Nucleus accumbens (tissue), 56 donors: ENCODE results near the gene YWHAQ.
"Not testable (repeated sequence)": the region's sequence is repeated elsewhere in the genome, so short reads cannot be mapped to it uniquely, and the experiment has no call there.

ENCODE experiments used
- DNase-seq, 56 donors: peaks; one replicate each; lab custom pipeline; 2025; lab: John Stamatoyannopoulos, UW

Gene YWHAQ

DNA sequence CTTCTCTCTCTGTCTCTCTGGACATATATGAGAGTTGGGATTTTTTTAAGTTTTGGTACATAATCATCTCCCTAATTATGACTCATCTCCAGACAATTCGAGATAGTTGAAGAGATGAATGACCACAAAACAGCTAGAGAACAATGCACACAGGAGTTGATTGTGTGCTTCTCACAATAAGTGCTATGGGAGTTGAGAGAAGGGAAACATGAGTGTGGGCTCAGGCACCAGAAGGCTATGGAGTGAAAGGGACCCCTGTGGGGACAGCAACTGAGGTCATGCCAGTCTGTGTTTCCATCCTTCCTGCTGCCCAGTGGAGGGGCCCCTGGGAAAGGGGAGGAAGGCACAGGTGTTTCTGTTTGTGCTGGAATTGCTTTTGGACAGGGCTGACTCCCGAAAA, 6.5 kb upstream of the YWHAQ start:
- peak in 41 of 56 donors; percentile 15 to 79 (median 63) for DNase-seq

DNA sequence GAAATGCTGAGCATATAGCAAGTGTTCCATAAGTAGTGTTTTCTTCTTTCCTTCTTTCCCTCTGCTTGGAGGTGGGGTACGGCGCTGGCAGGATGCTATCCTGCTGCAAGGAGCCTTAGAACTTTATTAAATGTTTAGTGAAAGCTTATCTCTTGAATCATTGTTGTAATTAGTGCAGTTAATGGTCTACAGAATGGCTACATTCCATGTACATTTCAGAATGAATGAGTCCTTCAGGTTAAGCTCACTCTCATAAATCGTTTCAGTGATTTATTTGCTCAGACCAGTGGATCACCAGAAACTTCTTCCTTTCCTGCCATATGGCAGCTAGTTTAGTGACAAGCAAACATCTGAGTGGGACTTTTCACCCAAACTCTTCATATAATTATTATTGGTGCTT, 3.3 kb upstream of the YWHAQ start:
- DNase-seq: no peak

DNA sequence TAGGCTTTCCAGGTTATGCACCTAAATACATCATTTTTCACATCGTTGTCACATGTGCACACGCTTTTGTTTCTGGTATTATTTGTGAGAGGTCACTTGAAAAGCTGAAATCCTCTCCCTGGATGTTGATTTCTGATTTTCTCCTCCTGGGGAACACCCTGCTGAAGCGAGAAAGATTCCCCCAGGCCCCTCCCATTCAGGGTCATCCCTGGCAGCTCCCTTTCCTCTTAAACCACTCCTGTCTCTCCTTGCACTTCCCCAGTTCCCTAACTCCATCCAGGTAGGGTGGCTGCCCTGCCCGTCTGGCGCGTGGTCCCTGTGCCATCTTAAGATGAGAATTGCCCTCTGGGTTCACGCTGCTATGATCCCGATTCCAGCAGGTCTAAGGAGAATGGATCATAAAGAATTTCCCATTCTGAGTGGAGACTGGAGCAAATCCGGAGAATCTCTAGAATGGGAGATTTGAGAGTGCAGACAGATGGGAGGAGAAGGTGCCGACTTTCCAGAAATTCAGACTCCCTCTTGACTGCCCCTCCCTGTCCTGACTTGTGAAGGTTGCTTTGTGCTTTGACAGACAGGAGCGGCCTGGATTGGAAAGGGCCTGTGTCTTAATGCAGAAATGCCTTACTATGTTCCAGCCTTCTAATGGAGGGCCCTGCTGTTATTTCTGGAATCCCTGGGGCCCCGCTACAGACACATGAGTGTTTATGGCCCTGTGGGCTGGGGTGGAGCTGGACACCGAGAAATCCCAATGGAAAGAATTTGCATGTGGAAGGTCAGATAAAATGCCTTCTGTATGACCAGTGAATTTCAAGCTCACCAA, 1.3 kb upstream of the YWHAQ start:
- no peak for DNase-seq

DNA sequence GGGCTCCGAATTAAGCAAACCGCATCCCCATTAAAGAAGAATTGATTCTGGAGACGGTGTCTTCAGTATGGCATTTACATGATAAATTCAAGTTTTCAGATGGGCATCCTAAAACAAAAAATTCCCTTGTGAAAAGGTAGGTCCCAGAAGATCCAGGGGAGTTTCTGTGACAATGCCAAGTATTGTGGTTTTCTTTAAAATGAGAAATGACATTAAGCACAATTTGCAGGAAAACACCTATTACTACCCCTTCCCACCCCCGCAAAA, 689 bp upstream of the YWHAQ start:
- no peak for DNase-seq

DNA sequence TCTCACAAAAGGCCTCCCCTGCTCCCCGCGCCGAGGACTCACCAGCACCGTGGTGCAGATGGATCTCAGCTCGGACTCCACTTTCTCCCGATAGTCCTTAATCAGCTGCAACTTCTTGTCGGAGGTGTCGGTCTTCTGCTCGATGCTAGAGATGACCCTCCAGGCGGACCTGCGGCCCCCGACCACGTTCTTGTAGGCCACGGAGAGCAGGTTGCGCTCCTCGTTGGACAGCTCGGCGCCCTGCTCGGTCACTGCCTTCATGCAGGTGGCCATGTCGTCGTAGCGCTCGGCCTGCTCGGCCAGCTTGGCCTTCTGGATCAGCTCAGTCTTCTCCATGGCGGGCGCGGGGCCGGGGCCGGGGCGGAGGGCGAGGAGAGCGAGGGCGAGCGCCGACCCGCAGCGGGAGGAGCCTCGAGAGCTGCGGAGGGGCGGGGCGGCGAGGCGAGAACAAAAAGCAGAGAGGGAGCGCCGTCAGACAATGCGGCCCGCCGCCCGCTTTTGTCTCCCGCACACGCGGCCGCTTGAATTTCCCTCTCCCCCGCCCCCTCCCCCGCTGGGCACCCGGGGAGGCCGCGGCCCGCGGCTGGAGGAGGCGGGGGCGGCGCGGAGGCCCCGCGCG, 571 bp downstream of the YWHAQ start:
- peak in 47 of 56 donors; percentile 25 to 85 (median 71) for DNase-seq

DNA sequence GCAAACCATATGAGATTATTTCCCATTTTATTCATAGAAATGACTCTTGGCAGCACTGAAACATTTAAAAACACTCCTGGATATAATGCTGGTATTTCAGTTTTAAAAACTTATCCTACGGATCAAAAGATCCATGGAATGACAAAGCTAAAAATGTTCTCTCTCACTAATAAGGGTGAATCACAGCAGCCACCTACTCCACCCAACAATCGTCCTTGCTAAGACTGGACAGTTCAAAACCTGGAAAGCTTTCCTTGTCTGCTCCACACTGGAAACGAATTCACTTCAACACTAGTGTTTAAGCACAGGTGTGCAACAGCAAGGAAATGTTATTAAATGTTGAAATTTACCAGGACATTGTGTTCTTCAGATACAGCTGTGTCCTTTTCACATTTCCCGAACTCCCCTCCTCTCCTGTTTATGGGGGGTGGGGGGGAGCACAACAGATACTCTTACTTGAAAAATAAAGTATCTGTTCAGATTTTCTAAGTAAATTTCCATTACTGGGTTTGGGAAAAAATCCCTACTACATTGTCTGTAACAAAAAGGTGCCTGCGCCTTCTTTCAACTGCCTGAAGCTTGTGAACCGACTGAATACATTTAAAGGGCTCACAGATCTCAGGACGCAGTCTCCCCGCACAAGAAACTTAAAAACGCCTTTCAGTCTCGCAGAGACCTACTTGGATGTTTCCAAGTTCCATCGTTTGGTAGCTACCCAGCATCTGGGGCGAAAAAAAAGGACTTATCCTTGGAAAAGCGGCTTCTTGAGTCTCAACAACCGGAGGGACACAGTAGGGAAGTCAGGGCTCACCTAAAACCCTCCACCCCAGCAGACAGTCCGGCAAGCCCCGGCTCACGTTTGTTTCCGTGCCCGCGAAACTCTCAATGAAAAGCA, 1.3 kb downstream of the YWHAQ start:
- no peak for DNase-seq

DNA sequence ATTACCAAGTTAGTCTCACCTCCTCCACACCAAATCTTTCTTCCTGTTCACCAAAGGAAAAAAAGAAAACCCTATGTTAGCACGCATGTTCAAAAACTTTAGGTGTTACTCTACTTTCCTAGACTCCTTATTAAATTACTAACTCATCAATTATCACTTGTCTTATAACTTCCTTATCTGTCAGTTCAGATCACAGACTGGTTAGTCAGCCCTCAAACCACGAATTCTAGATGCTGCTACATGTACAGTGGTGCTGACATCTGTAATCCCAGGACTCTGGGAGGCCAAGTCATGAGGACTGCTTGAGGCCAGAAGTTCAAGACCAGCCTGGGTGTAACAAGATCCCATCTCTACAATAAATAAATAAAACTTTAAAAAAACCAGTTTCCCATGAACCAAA, 3.5 kb downstream of the YWHAQ start:
- no peak for DNase-seq

DNA sequence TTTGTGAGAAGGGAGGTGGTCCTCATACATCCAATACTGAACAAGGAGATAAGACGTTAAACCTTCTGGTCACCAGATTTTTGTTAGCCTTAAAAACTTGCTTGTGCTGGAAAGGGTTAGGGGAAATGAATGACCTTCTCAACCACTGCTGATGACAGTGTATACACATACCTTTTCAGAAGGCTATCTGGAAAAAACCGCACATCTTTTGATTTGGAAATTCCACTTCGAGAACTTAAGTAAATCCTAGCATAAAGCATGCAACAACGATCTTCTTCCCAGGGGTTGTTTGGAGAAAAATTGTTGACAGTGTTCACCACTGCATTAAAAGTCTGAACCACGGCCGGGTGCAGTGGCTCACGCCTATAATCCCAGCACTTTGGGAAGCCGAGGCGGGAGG, 7.6 kb downstream of the YWHAQ start:
- no peak for DNase-seq

DNA sequence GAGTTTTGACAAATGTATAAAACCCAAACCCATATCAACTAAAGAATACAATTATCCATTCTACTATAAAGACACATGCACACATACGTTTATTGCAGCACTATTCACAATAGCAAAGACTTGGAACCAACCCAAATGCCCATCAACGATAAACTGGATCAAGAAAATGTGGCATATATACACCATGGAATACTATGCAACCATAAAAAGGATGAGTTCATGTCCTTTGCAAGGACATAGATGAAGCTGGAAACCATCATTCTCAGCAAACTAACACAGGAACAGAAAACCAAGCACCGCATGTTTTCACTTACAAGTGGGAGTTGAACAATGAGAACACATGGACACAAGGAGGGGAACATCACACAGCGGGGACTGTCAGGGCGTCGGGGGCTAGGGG, 9.1 kb downstream of the YWHAQ start:
- not testable (repeated sequence) for DNase-seq

DNA sequence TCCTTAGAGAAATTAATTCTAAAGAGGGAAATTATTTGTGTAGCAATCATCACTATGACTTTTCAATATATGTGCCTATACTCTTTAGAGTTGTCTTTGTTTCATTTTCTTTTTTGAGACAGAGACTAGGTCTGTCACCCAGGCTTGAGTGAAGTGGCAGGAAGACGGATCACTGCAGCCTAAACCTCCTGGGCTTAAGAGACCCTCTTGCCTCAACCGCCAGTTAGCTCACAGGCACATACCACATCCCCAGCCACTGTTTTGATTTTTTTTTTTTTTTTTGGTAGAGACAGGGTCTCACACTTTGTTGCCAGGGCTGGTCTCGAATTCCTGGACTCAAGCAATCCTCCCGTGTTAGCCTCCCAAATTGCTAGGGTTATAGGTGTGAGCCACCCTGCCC, 12.4 kb downstream of the YWHAQ start:
- DNase-seq: no peak

DNA sequence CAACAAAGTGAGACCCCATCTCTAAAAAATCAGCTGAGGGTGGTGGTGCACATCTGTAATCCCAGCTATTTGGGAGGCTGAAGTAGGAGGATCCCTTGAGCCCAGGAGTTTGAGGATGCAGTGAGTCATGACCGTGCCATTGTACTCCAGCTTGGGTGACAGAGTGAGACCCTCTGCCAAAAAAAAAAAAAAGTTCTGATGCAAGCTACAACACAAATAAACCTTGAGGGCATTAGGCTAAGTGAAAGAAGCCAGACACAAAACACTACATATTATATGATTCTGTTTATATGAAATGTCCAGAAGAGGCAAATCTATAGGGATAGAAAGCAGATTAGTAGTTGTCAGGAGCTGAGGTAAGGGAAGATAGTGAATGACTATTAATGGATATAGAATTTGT, 13.0 kb downstream of the YWHAQ start:
- no peak for DNase-seq

DNA sequence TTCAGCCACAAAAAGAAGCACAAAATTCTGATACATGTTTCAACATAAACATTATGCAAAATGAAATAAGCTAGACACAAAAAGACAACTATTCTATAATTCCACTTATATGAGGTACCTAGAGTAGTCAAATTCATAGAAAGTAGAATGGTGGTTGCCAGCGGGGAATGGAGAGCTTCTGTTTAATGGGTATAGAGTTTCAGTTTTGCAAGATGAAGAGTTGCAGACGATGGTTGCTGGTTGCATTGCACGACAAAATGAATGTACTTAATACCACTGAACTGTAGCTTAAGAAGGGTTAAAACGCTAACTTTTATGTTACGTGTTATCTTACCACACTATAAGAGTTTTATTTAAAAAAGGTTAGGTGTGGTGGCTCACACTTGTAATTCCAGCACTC, 13.5 kb downstream of the YWHAQ start:
- DNase-seq: no peak

DNA sequence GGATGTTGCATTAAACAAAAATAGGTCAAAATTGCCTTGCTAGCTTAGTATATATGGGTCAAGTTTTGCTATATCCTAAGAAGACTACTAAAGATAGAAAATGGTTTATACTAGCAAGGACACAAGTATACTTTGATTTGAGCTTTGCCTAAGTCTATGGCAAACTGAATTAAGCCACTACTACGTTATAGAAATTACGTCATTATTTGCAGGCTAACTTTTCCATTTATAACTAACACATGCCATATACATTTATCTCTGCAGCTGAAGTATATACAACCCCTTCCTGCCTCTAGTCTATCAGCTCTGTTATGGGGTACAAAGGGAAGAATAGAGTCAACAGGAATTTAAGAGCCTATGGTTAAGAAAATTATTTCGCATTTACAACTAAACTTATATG, 16.2 kb downstream of the YWHAQ start:
- DNase-seq: no peak

DNA sequence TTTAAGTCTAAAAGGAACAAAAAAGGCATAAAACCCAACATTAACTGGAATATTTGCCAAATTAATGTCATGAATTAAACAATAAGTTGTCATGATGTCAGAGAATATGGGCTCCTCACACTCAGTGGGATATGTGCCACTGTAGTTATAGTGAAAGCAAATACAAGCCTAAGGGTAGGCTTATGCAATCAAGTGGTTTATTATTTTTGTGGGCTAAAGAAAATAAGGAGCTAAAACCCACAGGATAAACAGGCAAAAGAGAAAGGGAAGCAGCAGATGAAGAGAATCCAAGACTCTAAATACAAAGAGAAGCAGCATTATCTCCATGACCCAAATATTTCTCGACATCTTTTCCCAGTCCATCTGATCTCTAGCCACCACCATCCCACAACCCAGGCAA, 17.5 kb downstream of the YWHAQ start:
- no peak for DNase-seq

DNA sequence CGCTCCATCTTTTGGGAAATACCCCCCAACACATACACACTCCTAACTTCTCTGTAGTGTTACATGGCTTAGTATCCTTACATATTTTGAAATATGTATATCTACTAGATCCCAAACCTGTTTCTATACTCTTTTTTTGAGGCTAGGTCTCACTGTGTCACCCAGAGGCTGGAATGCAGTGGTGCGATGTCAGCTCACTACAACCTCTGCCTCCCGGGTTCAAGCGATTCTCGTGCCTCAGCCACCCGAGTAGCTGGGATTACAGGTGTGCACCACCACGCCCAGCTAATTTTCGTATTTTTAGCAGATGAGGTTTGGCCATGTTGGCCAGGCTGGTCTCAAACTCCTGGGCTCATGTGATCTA, 19.3 kb downstream of the YWHAQ start:
- DNase-seq: not testable (repeated sequence)

DNA sequence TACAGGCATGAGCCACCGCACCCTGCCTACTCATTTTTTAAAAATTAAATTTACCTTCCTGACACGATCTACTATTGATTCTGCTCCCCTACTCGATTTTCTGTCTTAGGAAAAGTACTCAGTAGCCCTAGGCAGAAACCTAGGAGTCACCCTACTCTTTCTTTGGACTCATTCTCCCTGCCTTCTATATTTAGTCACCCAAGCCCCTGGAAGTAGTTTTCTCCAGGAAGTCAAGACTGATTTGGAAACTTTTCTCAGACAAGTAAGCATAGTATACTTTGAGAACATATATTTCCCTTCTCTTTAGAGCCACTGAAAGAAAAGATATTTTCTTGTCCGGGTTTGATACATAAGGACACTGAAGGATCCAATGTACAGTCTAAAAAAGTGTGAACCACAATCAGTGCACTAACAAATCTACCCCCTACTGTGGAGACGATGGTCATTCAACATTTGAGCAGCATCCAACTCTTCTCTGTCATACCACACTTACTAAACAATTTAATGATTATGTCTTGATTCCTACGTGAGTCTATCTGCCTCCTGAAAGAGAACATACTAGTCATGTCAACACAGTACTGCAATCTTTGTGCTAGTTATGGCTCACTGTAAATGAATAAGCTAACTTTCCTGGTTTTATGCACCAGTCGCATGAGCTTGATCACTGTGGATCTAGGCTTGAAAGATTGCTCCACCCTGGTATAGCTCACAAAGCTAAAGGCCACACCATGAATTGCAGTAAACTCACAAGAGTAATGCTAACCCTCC, 19.8 kb downstream of the YWHAQ start:
- no peak for DNase-seq

DNA sequence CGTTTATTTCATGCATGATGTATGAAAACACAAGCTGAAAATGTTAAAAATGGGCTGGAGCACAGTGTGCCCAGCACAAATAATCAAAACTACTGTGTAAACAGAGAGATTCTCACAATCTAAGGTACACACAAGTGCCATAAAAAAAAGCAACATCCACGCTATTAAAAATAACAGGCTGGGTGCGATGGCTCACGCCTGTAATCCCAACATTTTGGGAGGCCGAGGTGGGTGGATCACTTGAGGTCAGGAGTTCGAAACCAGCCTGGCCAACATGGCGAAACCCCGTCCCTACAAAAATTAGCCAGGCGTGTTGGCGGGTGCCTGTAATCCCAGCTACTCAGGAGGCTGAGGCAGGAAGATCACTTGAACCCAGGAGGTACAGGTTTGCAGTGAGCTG, 22.3 kb downstream of the YWHAQ start:
- DNase-seq: not testable (repeated sequence)

DNA sequence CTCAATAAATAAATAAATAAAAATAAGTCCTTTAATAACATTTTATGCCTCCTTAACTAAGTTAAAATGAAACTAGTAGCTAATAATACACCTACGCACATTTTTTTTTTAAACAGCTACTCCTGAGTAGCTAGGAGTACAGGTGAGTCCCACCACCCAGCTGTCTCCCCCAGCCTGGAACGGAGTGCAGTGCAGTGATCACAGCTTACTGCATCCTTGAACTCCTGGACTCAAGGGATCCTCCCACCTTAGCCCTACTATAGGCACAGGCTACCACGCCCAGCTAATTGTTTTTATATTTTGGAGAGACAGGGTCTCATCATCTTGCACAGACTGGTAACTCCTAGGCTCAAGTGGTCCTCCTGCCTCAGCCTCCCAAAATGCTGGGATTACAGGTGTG, 28.4 kb downstream of the YWHAQ start:
- no peak for DNase-seq

DNA sequence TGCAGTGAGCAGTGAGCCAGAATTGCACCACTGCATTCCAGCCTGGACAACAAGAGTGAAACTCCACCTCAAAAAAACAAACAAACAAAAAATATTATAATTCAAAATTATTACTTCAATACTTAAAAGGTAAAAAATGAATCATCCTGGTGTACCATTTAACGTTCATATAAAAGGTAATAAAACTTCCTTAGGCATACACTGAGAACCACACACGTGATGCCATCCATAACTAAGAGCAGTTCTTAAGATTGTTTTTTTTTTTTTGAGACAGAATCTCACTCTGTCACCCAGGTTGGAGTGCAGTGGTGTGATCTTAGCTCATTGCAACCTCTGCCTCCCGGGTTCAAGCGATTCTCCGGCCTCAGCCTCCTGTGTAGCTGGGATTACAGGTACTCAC, 29.4 kb downstream of the YWHAQ start:
- DNase-seq: no peak

DNA sequence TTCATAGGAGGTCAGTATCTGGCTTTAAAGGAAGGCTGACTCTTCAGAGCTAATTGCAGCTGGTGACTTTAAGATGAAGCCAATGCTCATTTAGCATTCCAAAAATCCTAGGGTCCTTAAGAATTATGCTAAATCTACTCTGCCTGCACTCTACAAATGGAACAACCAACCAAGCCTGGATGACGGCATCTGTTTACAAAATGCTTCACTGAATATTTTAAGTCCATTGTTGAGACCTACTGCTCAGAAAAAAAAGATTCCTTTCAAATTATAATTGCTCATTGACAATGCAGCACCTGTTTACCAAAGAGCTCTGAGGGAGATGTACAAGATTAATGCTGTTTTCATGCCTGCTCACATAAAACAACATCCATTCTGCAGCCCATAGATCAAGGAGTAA, 31.4 kb downstream of the YWHAQ start:
- no peak for DNase-seq
